Immature natural killer cell (primary cell): ENCODE measurements around the gene ROPN1B. TPM values are rescaled to one million over a fixed set of nuclear protein-coding genes. Genes with fewer than 3 reads are reported as not detected.
A peak's percentile ranks its signal among the peaks of the same experiment; 100 is the strongest.

Experiments used
- DNase-seq, 3 donors: peaks; one replicate each; pipeline ENCODE4 v3.0.0; 2022; ENCODE audit warnings: mixed read lengths in 1 of 3
- H3K27ac Mint-ChIP-seq, 6 donors: one replicate each; pipeline ENCODE4 v1.8.0; 2020; ENCODE audit warnings: mixed read lengths in 6 of 6, mild to moderate bottlenecking in 5 of 6, inconsistent platforms in 4 of 6, moderate library complexity in 3 of 6
- H3K27me3 Mint-ChIP-seq, 3 donors: one replicate each; pipeline ENCODE4 v1.8.0; 2020 to 2021; ENCODE audit warnings: low read depth in 3 of 3, mild to moderate bottlenecking in 3 of 3, mixed read lengths in 3 of 3, moderate library complexity in 3 of 3, inconsistent platforms in 1 of 3
- H3K36me3 Mint-ChIP-seq, 3 donors: one replicate each; pipeline ENCODE4 v1.8.0; 2020; ENCODE audit warnings: mixed read lengths in 3 of 3, inconsistent platforms in 2 of 3, mild to moderate bottlenecking in 2 of 3
- H3K4me1 Mint-ChIP-seq, 2 donors: one replicate each; pipeline ENCODE4 v1.8.0; 2020; ENCODE audit warnings: inconsistent platforms in 2 of 2, mild to moderate bottlenecking in 2 of 2, mixed read lengths in 2 of 2, moderate library complexity in 1 of 2
- H3K4me3 Mint-ChIP-seq, 5 donors: one replicate each; pipeline ENCODE4 v1.8.0; 2020; ENCODE audit warnings: mild to moderate bottlenecking in 5 of 5, mixed read lengths in 5 of 5, inconsistent platforms in 3 of 5, moderate library complexity in 3 of 5
- H3K9me3 Mint-ChIP-seq, 6 donors: one replicate each; pipeline ENCODE4 v1.8.0; 2020; ENCODE audit warnings: mild to moderate bottlenecking in 6 of 6, mixed read lengths in 6 of 6, inconsistent platforms in 4 of 6, moderate library complexity in 3 of 6
- polyA plus RNA-seq, 3 donors: library from polyadenylated mRNA; unstranded; fragments of 300-500 nt; fragmentation: Illumina TruSeq; gene quantifications; one replicate each; pipeline ENCODE4 v1.2.3, GENCODE V29; 2021

The ROPN1B gene
- polyA plus RNA-seq, 3 donors from 2014 or later, result 0.51 TPM; not detected in 2

DNA sequence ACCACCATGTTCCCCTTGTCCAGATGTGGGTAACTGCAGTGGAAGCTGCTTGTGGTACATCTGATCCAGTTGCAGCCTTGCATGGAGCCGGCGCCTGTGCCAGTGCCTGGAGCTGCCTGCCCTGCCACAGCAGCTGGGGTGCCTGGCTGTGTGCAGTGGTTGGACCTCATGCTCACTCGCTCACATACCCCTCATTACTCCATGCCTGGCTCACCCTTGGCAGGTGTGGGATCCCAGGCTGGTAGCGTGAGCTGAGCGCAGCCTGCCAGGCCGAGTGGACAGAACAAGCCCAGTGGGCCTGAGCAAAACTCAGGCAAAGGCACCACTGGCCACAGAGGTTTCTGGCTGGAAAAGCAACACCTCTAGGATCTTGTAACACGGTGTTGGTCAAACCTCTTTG lies 35.7 kb downstream of the ROPN1B start:
- Mint-ChIP-seq H3K4me3 (no peak overlapping the region), H3K36me3 (peaks cover 20 to 34% (median 27%) of the 10 kb centered on the region in 3 donors), H3K4me1 (no peaks in the 10 kb centered on the region), H3K27me3 (peaks cover 0 to 7% (median 4%) of the 10 kb centered on the region in 3 donors), H3K9me3 (peaks cover 0 to 15% (median 6%) of the 10 kb centered on the region in 6 donors), H3K27ac (no peak overlapping the region)
- no peak for DNase-seq

DNA sequence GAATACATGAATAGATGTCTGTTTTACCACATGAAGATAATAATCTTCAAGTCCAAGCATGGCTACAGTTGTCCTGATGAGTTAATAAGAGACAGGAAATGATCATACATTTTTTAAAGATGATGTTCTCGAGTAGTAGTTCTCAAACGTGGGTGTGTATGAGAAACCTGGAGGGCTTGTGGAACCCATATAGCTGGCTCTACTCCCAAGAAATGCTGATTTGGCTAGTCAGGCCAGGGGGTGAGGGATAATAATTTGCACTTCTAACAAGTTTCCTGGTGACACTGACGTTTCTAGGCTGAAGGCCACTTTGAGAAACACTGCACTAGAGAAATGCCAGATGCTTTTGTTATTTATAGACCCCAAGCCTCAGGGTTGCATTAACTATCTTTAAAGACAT lies 37.0 kb downstream of the ROPN1B start:
- DNase-seq, result no peak
- peaks cover 0 to 7% (median 0%) of the 10 kb centered on the region in 3 donors for H3K27me3 Mint-ChIP-seq
- no peak overlapping the region for H3K27ac Mint-ChIP-seq
- no peak overlapping the region for H3K4me3 Mint-ChIP-seq
- peaks cover 0 to 7% (median 3%) of the 10 kb centered on the region in 6 donors for H3K9me3 Mint-ChIP-seq
- H3K4me1 Mint-ChIP-seq, result no peaks in the 10 kb centered on the region
- peaks cover 23 to 39% (median 31%) of the 10 kb centered on the region in 3 donors for H3K36me3 Mint-ChIP-seq

DNA sequence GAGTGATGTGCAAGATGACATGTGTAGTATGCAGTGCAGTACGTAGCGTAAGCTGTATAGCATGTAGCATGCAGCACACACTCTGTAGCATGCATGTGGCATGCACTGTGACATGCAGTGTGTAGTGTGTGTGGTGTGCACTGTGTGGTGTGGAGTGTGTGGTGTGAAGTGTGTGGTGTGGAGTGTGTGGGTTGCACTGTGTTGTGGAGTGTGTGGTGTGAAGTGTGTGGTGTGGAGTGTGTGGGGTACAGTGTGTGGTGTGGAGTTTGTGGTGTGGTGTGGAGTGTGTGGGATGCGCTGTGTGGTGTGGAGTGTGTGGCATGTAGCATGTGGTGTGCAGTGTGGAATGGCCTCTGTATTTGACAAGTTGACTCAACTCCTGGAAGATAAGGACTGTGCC lies 39.2 kb downstream of the ROPN1B start:
- Mint-ChIP-seq H3K27me3 (peaks cover 0 to 4% (median 0%) of the 10 kb centered on the region in 3 donors), H3K27ac (no peak overlapping the region), H3K4me1 (peaks cover 0 to 1% of the 10 kb centered on the region in 2 donors), H3K9me3 (no peaks in the 10 kb centered on the region), H3K36me3 (peaks cover 43 to 62% (median 54%) of the 10 kb centered on the region in 3 donors), H3K4me3 (no peak overlapping the region)
- DNase-seq, result no peak

DNA sequence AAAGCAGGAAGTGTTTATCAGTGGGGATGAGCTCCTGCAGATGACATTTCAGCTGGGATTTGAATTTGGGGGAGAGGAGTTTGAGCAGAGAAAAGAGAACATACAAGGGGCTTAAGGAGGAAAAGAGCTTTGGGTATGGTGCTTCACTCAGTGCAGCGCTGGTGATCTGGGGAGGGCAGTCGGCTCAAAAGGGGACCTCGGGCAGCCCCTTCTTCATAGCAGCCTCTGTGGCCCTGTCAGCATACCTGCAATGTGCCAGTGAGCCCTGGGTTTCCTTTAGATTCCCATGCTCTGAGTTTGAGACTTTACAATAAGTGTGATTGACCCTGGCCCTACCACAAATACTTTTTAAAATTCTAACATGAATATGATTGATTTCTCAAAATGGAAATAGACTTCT lies 40.2 kb downstream of the ROPN1B start:
- no peak overlapping the region for H3K4me3 Mint-ChIP-seq
- DNase-seq, result no peak
- no peaks in the 10 kb centered on the region for H3K9me3 Mint-ChIP-seq
- peaks cover 47 to 70% (median 63%) of the 10 kb centered on the region in 3 donors for H3K36me3 Mint-ChIP-seq
- H3K27ac Mint-ChIP-seq, result no peak overlapping the region
- peaks cover 0 to 4% (median 0%) of the 10 kb centered on the region in 3 donors for H3K27me3 Mint-ChIP-seq
- H3K4me1 Mint-ChIP-seq, result peaks cover 0 to 1% of the 10 kb centered on the region in 2 donors

DNA sequence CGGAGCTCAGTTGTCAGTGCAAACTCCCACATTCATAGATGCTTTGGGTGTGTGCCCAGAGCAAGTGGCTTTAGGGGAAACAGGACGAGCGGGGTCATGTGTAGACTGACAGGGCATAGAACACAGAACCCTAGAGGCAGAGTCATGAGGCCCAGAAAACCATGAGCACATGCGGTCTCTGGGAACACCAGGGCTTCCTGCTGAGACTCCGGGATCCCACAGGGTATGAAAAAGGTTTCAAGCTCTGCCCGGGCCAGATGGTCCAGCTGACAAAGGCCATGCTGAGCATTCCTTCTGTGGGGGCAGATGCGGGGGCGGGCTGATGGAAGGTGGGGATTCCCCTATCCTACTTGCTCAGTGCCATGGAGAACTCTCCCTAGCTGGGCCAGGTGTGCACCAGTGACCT lies 44.8 kb downstream of the ROPN1B start:
- H3K36me3 Mint-ChIP-seq, result peaks cover 40 to 60% (median 58%) of the 10 kb centered on the region in 3 donors
- H3K4me1 Mint-ChIP-seq, result peaks cover 0 to 1% of the 10 kb centered on the region in 2 donors
- H3K27ac Mint-ChIP-seq, result no peak overlapping the region

DNA sequence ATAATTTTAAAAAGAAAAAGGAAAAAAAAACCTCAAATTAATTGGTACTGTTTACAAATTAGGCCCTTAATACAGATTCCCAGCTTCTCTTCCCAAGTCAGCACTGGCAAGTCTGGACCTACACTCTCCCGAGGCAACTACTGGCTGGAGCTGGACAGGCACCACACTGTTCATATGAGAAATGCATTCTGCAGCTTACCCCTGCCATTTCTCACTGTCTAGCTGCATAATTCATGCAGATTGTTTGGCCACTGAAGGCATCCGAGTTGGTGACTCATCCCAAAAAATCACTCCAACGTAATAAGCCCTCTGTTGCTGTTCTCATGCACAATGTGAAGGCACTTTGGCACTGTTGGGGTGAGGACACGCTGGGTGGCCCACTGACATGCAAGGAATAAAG lies 45.3 kb downstream of the ROPN1B start:
- no peak for DNase-seq
- Mint-ChIP-seq H3K36me3 (peaks cover 37 to 56% (median 55%) of the 10 kb centered on the region in 3 donors), H3K4me1 (peaks cover 0 to 1% of the 10 kb centered on the region in 2 donors), H3K27me3 (peaks cover 0 to 2% (median 0%) of the 10 kb centered on the region in 3 donors), H3K9me3 (no peaks in the 10 kb centered on the region), H3K4me3 (no peak overlapping the region), H3K27ac (no peak overlapping the region)

More for the DNA sequence above, 44.8 kb downstream of the ROPN1B start:
- Mint-ChIP-seq H3K9me3 (no peaks in the 10 kb centered on the region), H3K27me3 (peaks cover 0 to 2% (median 0%) of the 10 kb centered on the region in 3 donors), H3K4me3 (no peak overlapping the region)
- no peak for DNase-seq

DNA sequence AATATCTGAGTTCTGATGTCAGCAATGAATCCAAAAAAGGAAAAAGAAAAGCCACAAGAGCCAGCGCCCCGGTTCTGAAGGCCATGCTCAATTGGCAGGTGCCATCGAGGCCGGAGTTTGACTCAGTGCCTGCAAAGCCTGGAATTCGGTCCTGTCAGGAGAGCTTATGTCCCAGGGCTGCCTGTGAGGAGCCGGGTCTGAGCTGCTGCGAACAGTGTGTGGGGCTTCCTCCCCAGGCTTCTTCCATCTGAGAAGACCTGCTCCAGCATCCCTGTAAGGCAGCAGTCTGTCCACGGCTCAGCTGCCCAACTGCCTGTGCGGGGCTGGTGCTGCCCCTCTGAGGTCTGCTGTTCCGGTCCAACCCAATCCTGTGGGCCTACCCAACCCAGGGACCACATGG lies 46.1 kb downstream of the ROPN1B start:
- Mint-ChIP-seq H3K36me3 (peaks cover 34 to 51% (median 48%) of the 10 kb centered on the region in 3 donors), H3K4me3 (no peak overlapping the region), H3K9me3 (no peaks in the 10 kb centered on the region), H3K4me1 (peaks cover 0 to 1% of the 10 kb centered on the region in 2 donors), H3K27me3 (peaks cover 0 to 2% (median 0%) of the 10 kb centered on the region in 3 donors), H3K27ac (no peak overlapping the region)
- no peak for DNase-seq

DNA sequence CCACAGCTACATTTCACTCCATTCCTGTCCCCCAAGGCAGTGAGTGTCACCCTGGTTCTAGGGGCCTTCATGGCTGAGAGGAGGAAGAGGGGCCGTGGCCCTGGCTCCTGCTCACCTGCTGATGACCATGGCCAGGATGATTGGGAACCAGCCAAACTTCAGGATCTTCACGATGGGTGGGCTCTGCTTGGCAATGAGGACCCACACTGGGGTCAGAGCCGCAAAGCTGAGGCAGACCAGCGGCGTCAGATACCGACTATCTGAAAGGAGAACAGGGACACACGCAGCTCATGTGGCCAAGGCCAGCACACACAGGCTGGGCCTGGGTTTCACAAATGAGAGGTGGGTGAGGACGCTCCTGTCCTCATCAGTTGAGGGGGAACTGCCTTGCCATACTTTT lies 47.6 kb downstream of the ROPN1B start:
- peaks cover 0 to 1% of the 10 kb centered on the region in 2 donors for H3K4me1 Mint-ChIP-seq
- DNase-seq, result no peak
- H3K27ac Mint-ChIP-seq, result peak overlapping the region in 1 of 6 donors; percentile 50
- H3K36me3 Mint-ChIP-seq, result peaks cover 28 to 48% (median 44%) of the 10 kb centered on the region in 3 donors
- no peaks in the 10 kb centered on the region for H3K27me3 Mint-ChIP-seq
- no peaks in the 10 kb centered on the region for H3K9me3 Mint-ChIP-seq
- no peak overlapping the region for H3K4me3 Mint-ChIP-seq

DNA sequence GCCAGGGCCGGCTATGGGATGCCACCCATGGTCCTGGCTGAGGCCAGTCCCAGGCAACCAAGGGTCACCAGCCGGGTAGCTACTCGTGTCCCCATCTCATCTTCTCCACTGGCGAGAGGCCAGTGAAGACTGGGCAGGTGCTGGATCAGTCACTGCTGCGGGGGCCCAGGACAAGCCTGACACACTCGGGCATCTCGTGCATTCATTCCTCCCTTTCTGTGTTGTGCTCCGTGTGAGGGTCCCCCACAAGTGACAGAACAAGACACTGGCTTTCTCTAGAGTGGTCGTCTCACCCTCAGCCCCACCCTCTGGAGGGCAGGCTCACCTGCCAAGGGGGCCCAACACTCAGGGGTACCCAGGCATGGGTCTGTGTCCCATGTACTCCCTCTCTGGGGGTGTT lies 48.4 kb downstream of the ROPN1B start:
- no peak overlapping the region for H3K27ac Mint-ChIP-seq
- H3K4me3 Mint-ChIP-seq, result no peak overlapping the region
- peaks cover 28 to 45% (median 41%) of the 10 kb centered on the region in 3 donors for H3K36me3 Mint-ChIP-seq
- H3K9me3 Mint-ChIP-seq, result no peaks in the 10 kb centered on the region
- no peak for DNase-seq
- H3K4me1 Mint-ChIP-seq, result peaks cover 0 to 1% of the 10 kb centered on the region in 2 donors
- H3K27me3 Mint-ChIP-seq, result no peaks in the 10 kb centered on the region

DNA sequence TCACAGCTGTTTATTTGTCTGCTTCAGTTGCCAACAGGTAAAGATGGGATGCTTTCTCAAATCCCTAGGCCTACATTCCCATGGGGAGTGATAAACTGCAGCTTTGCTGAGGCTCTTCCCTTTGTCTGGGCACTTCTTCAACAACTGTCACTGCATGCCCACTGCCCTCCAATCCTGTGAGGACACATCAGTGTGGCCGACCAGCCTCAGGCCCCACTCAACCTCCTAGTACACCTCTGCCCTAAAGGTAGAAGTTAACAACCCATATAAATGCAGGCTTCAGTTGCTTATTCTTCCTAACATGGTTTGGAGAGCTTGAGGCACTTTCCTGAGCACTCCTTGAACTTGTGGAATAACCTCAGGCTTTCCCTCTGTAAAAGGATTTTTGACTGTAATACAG lies 49.6 kb downstream of the ROPN1B start:
- Mint-ChIP-seq H3K4me3 (no peak overlapping the region), H3K9me3 (no peaks in the 10 kb centered on the region), H3K36me3 (peaks cover 18 to 36% (median 34%) of the 10 kb centered on the region in 3 donors), H3K4me1 (no peaks in the 10 kb centered on the region), H3K27me3 (no peaks in the 10 kb centered on the region), H3K27ac (no peak overlapping the region)
- no peak for DNase-seq

DNA sequence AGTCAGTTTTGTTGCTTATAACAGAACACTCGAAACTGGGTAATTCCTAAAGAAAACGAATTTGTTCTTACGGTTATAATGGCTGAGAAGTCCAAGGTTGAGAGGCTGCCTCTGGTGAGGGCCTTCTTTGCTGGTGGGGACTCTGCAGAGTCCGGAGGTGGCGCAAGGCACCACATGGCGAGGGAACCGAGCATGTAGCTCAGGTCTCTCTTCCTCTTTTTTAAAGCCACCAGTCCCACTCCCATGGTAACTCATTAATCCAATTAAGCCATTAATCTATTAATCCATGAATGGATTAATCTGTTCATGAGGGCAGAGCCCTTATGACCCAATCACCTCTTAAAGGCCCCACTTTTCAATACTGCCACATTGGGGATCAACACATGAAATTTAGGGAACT lies 50.0 kb downstream of the ROPN1B start:
- H3K27me3 Mint-ChIP-seq, result no peaks in the 10 kb centered on the region
- no peak for DNase-seq
- peaks cover 15 to 31% (median 29%) of the 10 kb centered on the region in 3 donors for H3K36me3 Mint-ChIP-seq

DNA sequence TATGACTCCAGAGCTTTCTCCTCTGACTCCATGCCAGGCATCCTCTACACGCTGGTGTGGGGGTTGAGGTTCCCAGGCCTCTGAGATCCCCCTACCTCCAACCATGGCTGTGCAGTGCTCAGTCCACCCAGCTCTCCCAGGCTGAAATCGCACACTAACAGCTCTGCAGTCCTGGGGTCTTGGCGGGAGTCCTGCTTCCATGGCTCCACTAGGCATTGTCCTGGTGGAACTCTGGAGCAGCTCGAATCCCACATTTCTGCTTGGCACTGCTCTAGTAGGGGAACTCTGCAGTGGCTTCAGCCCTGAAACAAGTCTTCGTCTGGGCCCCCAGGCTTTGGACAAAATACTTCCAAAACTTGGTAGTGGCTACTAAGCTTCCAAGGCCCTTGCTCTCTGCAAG lies 50.7 kb downstream of the ROPN1B start:
- no peaks in the 10 kb centered on the region for H3K27me3 Mint-ChIP-seq
- H3K9me3 Mint-ChIP-seq, result no peaks in the 10 kb centered on the region
- no peak overlapping the region for H3K4me3 Mint-ChIP-seq
- DNase-seq, result no peak
- no peaks in the 10 kb centered on the region for H3K4me1 Mint-ChIP-seq
- H3K27ac Mint-ChIP-seq, result no peak overlapping the region
- H3K36me3 Mint-ChIP-seq, result peaks cover 10 to 27% (median 26%) of the 10 kb centered on the region in 3 donors

More for the DNA sequence above, 50.0 kb downstream of the ROPN1B start:
- H3K4me3 Mint-ChIP-seq, result no peak overlapping the region
- no peaks in the 10 kb centered on the region for H3K4me1 Mint-ChIP-seq
- no peak overlapping the region for H3K27ac Mint-ChIP-seq
- no peaks in the 10 kb centered on the region for H3K9me3 Mint-ChIP-seq

DNA sequence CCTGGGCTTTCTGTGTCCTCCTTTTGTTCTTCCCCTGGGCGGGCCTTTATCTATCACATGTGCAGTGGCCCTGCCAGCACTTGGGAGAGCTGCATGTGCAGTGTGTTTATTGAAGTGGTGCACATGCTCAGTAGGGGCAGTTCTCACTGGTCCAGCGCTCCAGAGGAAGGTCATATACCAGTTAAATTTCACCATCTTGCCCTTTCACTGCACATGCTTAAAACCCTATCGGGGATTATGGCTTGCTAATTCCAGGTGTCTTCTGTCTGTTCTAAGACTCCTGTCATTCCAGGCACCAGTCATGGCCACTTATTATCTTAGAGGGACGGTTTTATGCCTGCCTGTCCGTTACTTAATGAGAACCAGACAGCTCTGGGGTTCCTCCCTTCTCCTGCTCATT lies 52.2 kb downstream of the ROPN1B start:
- no peak overlapping the region for H3K4me3 Mint-ChIP-seq
- H3K27ac Mint-ChIP-seq, result no peak overlapping the region
- H3K4me1 Mint-ChIP-seq, result peaks cover 7 to 9% of the 10 kb centered on the region in 2 donors
- peaks cover 0 to 2% (median 0%) of the 10 kb centered on the region in 3 donors for H3K27me3 Mint-ChIP-seq
- no peaks in the 10 kb centered on the region for H3K9me3 Mint-ChIP-seq
- no peak for DNase-seq
- H3K36me3 Mint-ChIP-seq, result peaks cover 9 to 33% (median 26%) of the 10 kb centered on the region in 3 donors

DNA sequence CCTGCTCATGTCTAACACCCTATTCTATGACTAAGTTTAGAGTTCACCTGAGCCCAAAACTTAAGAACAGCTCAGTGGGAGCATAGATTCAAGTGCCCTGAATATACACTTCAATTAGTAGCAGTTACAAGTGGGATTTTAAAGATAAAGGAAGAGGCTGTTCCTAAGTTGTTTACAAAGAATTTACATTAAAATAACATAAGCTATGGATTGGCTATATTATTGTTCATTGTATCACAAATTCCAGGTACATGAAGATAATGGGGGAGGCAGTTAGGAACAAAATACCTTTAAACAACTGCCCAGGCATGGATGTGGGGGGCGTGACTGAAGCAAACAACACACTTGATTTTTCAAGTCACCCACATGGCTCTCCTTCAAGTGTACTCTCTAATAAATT lies 52.7 kb downstream of the ROPN1B start:
- Mint-ChIP-seq H3K9me3 (no peaks in the 10 kb centered on the region), H3K36me3 (peaks cover 9 to 33% (median 28%) of the 10 kb centered on the region in 3 donors), H3K4me1 (peaks cover 12 to 14% of the 10 kb centered on the region in 2 donors), H3K4me3 (no peak overlapping the region), H3K27me3 (peaks cover 0 to 3% (median 2%) of the 10 kb centered on the region in 3 donors), H3K27ac (no peak overlapping the region)
- no peak for DNase-seq
